HL-60 (cell line): ENCODE measurements around the gene RNF14.

Experiments used
- GABPA ChIP-seq: IDR thresholded peaks from 2 replicates; pipeline ENCODE4 v1.6.1; 2012; ENCODE audit warnings: low read depth
- POLR2AphosphoS5 ChIP-seq: IDR thresholded peaks from 2 replicates; pipeline ENCODE4 v1.6.1; 2012; ENCODE audit warnings: low read depth
- TF ChIP-seq, protein P1 (sequence below): IDR thresholded peaks from one replicate; pipeline ENCODE4 v1.5.1; 2011; ENCODE audit warnings: low read length, control low read depth, inconsistent platforms; ENCODE audit not compliant: insufficient read depth

DNA sequence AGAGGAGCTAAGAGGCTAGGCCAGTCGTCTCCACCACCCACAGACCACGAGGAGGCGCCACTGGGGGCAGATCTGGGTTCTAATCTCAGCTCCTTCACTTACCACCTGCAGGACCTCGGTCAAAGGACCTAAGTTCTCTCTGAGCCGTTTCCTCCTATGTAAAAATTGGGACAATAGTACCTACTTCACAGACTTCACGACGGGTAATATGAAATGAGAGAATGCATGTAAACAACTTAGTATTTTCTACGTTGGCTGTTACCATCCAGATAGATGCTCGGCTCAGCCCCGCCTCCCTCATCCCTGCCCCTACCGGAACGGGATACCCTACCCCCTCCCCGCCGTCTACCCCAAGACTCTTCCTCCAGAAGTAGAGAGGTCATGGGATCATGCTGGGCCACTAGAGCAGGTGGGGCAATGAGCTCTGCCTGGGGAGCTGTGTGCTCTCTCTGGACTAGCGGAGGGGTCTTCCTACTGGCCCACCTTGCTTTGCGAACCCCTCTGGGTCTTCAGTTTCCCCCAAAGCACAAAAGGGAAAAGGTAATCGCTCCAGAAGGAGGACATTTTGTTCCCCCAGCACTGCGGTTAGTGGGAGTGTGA lies 43.4 kb downstream of the RNF14 start:
- TF ChIP-seq, protein P1, sequence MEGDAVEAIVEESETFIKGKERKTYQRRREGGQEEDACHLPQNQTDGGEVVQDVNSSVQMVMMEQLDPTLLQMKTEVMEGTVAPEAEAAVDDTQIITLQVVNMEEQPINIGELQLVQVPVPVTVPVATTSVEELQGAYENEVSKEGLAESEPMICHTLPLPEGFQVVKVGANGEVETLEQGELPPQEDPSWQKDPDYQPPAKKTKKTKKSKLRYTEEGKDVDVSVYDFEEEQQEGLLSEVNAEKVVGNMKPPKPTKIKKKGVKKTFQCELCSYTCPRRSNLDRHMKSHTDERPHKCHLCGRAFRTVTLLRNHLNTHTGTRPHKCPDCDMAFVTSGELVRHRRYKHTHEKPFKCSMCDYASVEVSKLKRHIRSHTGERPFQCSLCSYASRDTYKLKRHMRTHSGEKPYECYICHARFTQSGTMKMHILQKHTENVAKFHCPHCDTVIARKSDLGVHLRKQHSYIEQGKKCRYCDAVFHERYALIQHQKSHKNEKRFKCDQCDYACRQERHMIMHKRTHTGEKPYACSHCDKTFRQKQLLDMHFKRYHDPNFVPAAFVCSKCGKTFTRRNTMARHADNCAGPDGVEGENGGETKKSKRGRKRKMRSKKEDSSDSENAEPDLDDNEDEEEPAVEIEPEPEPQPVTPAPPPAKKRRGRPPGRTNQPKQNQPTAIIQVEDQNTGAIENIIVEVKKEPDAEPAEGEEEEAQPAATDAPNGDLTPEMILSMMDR = peak; percentile 36
- TF ChIP-seq POLR2AphosphoS5 (no peak; the same call in 1 of the 2 replicates), GABPA (no peak)
